ENCODE data around the gene RTN1. TPM values are rescaled to one million over a fixed set of nuclear protein-coding genes. Genes with fewer than 3 reads are reported as not detected.

RTN1 gene
- total RNA-seq, 1 donor from 2014 or later: 0.79 TPM

DNA sequence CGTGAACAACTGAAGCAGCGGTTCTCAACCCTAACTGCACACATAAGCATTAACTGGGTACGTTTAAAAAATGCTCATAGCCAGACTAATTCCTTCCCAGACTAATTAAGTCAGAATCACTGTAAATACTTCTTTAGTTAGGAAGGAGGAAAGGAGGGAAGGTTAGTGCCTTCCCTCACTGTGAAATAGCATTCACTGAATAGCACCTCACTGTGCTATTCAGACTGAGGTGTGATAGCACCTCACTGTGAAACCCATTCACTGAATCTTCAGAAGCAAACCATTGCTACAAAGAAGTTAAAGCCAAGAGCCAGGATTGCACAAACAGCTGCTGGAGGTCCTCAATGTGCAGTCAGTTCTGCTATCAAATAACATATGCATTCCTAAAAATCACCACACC, 58.8 kb downstream of the RTN1 start:
- TF ChIP-seq, protein P1, sequence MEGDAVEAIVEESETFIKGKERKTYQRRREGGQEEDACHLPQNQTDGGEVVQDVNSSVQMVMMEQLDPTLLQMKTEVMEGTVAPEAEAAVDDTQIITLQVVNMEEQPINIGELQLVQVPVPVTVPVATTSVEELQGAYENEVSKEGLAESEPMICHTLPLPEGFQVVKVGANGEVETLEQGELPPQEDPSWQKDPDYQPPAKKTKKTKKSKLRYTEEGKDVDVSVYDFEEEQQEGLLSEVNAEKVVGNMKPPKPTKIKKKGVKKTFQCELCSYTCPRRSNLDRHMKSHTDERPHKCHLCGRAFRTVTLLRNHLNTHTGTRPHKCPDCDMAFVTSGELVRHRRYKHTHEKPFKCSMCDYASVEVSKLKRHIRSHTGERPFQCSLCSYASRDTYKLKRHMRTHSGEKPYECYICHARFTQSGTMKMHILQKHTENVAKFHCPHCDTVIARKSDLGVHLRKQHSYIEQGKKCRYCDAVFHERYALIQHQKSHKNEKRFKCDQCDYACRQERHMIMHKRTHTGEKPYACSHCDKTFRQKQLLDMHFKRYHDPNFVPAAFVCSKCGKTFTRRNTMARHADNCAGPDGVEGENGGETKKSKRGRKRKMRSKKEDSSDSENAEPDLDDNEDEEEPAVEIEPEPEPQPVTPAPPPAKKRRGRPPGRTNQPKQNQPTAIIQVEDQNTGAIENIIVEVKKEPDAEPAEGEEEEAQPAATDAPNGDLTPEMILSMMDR (IDR thresholded peaks at IDR 0.05; ENCODE audit: insufficient read depth, low read length, poor library complexity, severe bottlenecking): no peak
- Histone ChIP-seq H3K36me3 (ENCODE audit: control insufficient read depth, insufficient read depth, low read length) (no peaks in the 10 kb centered on the region), H3K4me3 (ENCODE audit: low read depth, low read length) (no peak overlapping the region), H3K27me3 (ENCODE audit: control insufficient read depth, insufficient read depth, low read length) (no peaks in the 10 kb centered on the region)
- DNase-seq (ENCODE audit: low read depth): no peak

DNA sequence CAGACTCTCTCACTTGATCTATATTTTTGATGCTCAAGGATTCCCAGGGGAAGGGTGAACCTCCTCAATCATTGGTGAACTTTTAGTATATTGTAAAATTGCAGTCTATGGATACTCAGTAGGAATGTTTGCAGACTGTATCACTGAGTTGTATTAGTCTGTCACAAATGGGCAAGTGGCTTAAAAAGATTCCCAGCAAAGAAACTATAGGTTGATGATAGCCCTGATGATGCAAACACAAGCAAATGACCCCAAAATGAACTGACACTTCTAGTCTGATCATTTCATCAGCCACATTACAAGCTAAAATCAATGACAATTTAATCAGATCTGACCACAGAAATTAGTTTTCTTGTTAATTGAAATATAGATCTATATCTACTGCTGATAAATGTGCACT, 59.5 kb downstream of the RTN1 start:
- DNase-seq (ENCODE audit: low read depth): no peak
- Histone ChIP-seq H3K4me3 (ENCODE audit: low read depth, low read length) (no peak overlapping the region), H3K27me3 (ENCODE audit: control insufficient read depth, insufficient read depth, low read length) (no peaks in the 10 kb centered on the region), H3K36me3 (ENCODE audit: control insufficient read depth, insufficient read depth, low read length) (no peaks in the 10 kb centered on the region)
- TF ChIP-seq, protein P1 (IDR thresholded peaks at IDR 0.05; ENCODE audit: insufficient read depth, low read length, poor library complexity, severe bottlenecking): no peak

DNA sequence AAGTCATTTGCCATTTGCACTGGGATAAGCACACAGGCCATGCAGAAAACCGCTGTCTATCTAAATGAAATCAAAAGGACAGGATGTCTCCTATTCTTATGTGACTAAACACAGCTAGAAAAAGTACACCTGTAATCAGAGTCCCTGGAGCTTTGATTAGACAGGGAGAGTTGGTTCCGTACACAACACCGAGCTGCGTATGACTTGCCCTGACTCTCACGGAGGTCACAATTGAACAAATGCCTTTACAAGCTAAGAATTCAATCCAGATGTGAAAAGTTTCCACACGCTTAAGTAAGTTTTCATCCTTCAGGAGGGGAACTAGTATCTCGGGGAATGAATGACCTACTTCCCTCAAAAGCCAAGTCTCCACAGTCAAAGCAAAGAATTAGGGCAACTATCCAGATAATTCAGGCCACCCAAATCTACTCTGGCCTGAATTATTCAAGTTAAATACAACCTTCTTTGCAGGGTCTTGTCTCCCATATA, 67.5 kb downstream of the RTN1 start:
- Histone ChIP-seq H3K36me3 (ENCODE audit: control insufficient read depth, insufficient read depth, low read length) (no peaks in the 10 kb centered on the region), H3K27me3 (ENCODE audit: control insufficient read depth, insufficient read depth, low read length) (no peaks in the 10 kb centered on the region), H3K4me3 (ENCODE audit: low read depth, low read length) (no peak overlapping the region)
- no peak for DNase-seq (ENCODE audit: low read depth)
- TF ChIP-seq, protein P1 (IDR thresholded peaks at IDR 0.05; ENCODE audit: insufficient read depth, low read length, poor library complexity, severe bottlenecking): no peak

DNA sequence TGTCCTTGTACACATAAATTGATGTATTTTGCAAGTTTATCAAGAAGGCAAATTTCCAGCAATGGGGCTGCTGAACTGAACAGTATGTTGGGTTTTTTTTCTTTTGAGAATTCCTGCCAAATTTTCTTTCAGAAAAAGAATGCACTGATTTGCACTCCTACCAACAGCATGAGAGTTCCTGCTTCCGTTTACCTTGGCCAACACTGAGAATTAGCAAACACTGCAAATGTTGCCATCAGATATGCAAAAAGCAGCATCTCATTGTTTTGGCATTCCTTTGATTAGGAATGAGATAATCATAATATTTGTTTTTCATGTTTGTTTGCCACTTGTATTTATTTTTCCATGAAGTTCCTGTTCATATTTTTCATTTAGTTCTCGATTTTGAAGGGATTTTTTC, 82.4 kb downstream of the RTN1 start:
- Histone ChIP-seq H3K27me3 (ENCODE audit: control insufficient read depth, insufficient read depth, low read length) (no peaks in the 10 kb centered on the region), H3K36me3 (ENCODE audit: control insufficient read depth, insufficient read depth, low read length) (no peaks in the 10 kb centered on the region), H3K4me3 (ENCODE audit: low read depth, low read length) (no peak overlapping the region)
- TF ChIP-seq, protein P1 (IDR thresholded peaks at IDR 0.05; ENCODE audit: insufficient read depth, low read length, poor library complexity, severe bottlenecking): no peak
- no peak for DNase-seq (ENCODE audit: low read depth)

DNA sequence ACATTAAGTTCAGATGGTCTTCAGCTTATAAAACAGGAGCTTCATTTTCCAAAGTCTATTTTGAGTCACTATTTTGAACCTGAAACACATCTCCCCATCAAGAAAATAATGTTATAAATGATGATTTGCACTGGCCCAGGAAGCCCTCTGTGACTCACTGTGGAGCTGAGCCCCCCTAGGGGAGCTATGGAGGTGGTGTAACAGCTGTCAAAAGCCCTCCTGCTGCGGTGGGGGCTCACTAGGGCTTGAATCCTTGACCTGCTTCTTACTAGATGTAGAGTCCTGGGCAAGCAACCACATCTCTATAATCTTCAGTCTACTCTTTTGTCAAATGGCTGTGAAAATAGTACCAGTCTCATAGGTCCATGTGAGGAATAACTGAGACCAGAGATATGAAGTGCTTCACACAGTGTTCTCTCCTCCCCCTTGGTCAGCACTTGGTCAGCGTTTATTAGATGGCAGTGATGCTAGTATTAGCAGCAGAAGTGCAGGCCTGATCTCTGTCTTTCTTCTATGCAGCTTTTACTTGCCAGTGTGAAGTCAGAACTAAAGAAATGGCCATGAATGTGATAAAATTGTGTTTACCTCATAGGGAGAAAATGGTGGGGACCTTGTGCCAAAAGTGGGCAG, 83.4 kb downstream of the RTN1 start:
- no peaks in the 10 kb centered on the region for H3K27me3 ChIP-seq (ENCODE audit: control insufficient read depth, insufficient read depth, low read length)
- DNase-seq (ENCODE audit: low read depth): no peak
- H3K36me3 ChIP-seq (ENCODE audit: control insufficient read depth, insufficient read depth, low read length): no peaks in the 10 kb centered on the region
- H3K4me3 ChIP-seq (ENCODE audit: low read depth, low read length): no peak overlapping the region
- TF ChIP-seq, protein P1 (IDR thresholded peaks at IDR 0.05; ENCODE audit: insufficient read depth, low read length, poor library complexity, severe bottlenecking): no peak

DNA sequence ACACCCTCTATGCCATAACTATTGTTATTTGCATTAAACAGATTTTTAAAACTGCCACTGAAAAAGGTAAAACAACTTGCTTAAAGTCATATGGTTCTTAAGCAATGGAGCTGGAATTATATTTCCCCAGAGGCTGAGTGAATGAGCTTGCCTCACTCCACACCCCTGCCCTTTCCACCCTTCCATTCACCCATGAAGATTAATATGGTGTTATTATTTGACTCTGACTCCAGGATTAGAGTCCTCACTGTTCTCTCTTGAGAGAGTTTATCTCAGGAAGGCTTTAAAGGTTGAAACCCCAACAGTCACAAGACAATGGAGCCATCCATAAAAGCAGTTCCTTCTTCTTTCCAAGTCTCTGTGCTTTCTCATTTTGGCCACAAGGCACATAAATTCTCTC, 84.9 kb downstream of the RTN1 start:
- TF ChIP-seq, protein P1 (IDR thresholded peaks at IDR 0.05; ENCODE audit: insufficient read depth, low read length, poor library complexity, severe bottlenecking): no peak
- no peaks in the 10 kb centered on the region for H3K36me3 ChIP-seq (ENCODE audit: control insufficient read depth, insufficient read depth, low read length)
- H3K27me3 ChIP-seq (ENCODE audit: control insufficient read depth, insufficient read depth, low read length): no peaks in the 10 kb centered on the region
- DNase-seq (ENCODE audit: low read depth): no peak
- H3K4me3 ChIP-seq (ENCODE audit: low read depth, low read length): no peak overlapping the region

Measured in kidney epithelial cell (primary cell).